Medulla oblongata (tissue), 1 donor: ENCODE data around the gene GOLGA6L25.
"Not testable (repeated sequence)": the region's sequence is repeated elsewhere in the genome, so short reads cannot be mapped to it uniquely, and the experiment has no call there.

Source experiments
- DNase-seq: peaks from one replicate; pipeline ENCODE4 v3.0.0-alpha.2; 2015; ENCODE audit errors: extremely low spot score

GOLGA6L25 gene, protein sequence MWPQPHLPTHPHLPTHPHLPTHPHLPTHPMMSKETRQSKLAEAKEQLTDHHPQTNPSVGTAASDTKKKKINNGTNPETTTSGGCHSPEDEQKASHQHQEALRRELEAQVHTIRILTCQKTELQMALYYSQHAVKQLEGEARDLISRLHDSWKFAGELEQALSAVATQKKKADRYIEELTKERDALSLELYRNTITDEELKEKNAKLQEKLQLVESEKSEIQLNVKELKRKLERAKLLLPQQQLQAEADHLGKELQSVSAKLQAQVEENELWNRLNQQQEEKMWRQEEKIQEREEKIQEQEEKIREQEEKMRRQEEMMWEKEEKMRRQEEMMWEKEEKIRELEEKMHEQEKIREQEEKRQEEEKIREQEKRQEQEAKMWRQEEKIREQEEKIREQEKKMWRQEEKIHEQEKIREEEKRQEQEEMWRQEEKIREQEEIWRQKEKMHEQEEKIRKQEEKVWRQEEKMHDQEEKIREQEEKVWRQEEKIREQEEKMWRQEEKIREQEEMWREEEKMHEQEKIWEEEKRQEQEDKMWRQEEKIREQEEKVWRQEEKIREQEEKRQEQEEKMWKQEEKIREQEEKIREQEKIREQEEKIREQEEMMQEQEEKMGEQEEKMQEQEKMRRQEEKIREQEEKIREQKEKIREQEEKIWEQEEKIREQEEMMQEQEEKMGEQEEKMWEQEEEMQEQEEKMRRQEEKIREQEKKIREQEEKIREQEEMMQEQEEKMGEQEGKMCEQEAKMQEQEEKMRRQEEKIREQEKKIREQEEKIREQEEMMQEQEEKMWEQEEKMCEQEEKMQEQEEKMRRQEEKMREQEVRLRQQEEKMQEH

DNA sequence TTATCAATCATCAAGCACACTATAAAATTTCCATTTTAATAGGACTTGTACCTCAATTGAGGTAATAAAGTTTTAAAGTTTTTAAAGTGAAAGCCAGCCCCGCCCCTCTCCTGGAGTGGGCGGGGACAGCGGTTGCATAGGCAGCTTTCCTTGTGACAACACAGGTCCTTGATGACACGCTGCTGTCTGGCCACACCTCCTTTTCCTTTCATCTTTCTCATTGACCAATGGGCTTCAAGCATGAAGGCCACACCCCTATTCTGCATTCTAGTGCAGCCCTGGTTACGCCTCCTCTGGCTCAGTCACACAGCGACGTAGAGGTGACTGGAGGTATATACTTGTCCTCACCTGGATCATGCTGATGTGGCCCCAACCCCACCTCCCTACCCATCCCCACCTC is at the start of gene GOLGA6L25:
Gene GOLGA6L25 (plus strand): TSS at position 301 of the 400 bp plus-strand sequence. CDS start 61 bp downstream, at position 362.
- not testable (repeated sequence) for DNase-seq

DNA sequence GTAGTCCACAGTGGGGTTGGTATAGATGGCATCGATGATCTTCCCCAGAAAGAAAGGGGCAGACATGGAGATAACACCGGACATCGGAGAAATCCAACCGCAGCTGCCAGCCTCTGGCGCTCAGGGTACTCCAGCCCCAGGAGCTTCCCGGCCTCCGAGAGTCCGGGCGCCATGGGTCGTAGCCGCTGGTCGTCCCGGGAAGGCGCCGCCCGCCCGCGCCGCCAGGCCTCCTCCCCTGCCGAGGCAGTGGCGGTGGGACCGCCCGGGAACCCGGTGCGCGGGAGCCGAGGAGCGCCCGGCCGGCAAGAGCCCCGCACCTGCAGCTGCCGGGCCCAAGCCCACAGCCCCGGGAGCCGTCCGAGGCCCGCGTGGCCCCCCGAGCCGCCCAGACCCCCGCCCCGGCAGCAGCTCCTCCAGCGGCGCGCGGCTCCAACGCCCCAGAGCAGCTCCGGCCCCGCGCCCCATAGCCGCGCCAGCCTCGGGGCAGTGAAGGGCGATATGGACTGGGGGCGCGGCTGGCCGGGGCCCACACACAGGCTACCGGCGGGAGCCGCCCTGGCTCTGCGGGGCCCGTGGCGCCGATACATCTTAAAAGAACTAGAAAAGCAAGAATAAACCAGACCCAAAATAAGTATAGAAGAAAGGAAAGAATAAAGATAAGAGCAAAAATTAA is 45.0 kb upstream of the GOLGA6L25 start:
- not testable (repeated sequence) for DNase-seq

DNA sequence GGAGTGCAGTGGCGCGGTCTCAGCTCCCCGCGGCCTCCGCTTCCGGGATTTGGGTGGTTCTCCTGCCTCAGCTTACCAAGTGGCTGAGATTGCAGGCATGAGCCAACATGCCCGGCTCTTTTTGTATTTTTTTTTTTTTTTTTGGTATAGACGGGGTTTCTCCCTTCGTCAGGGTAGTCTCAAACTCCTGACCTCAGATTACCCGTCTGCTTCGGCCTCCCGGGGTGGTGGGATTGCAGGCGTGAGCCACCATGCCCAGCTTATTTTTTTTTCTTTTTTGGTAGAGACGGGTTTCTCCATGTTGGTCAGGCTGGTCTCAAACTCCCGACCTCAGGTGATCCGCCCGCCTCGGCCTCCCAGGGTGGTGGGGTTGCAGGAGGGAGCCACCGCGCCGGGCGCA is 39.2 kb upstream of the GOLGA6L25 start:
- not testable (repeated sequence) for DNase-seq

DNA sequence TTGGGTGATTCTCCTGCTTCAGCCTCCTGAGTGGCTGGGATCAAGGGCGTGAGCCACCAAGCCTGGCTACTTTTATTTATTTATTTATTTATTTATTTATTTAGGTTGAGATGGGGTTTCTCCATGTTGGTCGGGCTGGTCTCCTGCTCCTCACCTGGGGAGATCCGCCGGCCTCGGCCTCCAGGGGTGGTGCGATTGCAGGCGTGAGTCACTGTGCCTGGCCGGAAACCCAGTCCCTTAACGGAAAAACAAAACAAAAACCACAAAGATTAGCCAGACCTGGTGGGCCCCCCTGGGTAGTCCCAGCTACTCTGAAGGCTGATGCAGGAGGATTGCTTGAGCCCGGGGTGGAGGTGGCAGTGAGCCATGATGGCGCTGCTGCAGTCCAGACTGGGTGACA is 38.2 kb upstream of the GOLGA6L25 start:
- not testable (repeated sequence) for DNase-seq

DNA sequence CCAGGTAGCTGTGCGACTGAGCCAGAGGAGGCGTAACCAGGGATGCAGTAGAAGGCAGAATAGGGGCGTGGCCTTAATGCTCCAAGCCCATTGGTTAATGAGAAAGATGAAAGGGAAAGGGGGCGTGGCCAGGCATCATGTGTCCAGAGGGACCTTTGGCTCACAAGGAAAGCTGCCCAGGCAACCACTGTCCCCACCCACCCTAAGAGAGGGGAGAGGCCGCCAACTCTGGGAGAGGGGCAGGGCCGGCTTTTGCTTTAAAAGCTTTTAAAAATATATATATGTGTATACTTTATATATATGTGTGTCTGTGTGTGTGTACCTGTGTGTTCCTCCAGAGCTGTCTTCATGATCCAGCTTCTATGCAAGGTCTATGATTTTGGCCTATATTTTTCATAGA is 20.4 kb upstream of the GOLGA6L25 start, which contains the start of gene GOLGA8G:
Gene GOLGA8G (minus strand): TSS at position 18 of the 400 bp plus-strand sequence. CDS start 62 bp downstream, outside the sequence.
- not testable (repeated sequence) for DNase-seq

DNA sequence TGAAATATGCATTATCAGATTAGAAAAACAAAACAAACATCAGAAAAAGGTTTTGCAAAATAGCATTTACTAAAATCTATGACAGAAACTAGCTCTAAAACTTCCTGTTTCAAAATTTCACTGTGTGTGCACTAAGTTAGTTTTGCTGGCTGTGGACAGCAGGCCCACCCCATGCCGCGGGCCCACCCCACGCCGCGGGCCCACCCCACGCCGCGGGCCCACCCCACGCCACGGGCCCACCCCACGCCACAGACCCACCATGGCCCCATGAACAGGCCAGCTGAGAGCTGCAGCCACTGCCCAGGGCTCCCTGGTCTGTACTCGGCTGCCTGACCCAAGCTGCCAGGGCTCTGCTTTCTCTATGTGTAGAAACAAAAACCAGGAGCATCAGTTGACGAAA is 20.0 kb downstream of the GOLGA6L25 start:
- DNase-seq = not testable (repeated sequence)

DNA sequence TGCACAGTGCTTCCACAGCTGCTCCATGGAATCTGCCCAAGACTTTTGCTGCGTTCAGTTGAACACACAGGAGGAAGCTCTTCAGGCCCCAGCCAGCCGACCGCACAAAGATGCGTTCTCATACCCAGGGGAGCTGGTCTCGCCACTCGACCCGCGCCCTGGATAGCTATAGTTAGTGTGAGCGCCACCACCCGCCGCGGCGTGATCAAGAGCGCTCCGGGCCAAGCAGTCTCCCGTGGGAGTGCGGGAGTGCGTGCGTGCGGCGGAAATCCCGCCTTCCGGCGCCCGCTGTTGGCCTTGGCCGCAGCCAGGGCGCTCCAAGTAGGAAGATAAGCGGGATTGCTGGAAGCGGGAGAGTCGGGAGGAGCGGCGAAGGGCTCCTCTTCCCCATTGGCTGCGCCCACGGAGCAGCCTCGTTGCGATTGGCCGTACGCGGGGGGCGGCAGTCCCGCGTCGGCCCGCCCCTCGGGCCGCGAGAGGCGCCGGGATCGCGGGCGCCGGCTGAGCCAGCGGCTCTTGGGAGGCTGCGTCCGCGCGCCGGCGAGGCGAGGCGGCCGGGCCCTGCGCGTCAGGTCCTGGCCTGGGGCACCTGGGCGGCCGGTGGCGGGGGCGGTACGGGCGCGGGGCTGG is 35.7 kb downstream of the GOLGA6L25 start:
- DNase-seq = not testable (repeated sequence)

DNA sequence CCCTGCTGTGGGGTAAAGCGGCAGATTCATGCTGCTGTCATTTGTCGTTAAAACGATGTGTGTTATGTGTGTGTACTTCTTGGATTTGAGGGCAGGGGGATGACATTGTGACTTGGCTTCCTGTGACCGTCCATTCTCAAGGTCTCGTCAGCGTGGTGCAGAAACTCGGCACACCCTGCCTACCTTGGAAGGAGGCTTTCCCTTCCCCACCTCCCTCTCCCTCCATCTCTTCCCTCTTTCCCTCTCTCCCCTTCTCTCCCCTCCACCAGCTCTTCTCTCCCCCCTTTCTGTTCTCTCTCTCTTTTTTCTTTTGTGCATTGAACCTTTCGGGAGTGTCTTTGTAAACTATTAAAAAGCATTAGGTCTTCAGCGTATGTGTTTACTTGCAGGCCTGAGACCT is 36.4 kb downstream of the GOLGA6L25 start:
- not testable (repeated sequence) for DNase-seq

DNA sequence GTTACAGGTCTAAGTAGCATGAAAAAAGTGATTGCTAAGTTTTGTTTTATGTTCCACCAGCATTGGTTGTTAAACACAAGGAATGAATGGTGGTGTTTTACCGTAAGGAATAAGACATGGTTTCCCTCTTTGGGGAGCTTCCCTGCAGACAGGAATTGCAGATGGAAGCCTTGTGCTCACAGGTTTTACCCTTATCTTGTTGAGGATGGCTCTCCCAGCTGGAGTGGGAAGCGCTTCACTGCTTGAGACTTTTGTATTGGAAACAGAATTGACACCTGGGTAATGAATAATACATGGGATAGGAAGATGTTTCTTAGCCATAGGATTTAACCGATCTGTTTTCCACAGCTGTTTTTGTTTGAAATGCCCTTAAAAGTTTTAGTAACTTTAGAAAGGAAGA is 39.0 kb downstream of the GOLGA6L25 start:
- not testable (repeated sequence) for DNase-seq

DNA sequence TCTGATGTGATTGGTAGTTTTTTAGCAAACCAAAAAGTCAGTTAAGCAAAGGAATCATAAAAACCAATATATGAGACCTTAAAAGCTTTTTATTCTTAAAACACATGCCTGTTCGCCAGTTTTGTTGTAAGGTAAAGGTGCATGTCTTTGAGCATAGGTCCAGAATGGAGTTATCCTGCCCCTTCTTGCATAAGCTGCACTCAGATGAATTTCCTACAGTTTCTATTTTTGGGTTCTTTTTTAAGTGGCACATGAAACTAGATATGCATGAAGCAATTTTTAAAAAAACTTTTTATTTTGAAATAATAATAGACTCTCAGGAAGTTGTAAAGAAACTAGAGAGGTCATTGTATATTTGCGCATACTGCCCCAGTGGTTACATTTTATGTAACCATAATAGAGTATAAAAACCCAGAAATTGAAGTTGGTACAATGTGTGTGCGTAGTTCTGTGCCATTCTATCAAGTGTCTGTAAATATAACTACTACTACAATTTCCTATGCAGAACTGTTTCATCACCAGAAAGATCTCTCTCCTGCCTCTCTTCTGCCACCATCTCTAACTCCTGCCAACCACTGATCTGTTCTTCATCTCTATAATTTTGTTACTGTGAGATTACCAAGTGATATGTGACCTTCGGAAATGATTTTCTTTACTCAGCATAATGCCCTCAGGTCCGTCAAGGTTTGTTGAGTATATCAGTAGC is 40.2 kb downstream of the GOLGA6L25 start:
- DNase-seq = not testable (repeated sequence)

DNA sequence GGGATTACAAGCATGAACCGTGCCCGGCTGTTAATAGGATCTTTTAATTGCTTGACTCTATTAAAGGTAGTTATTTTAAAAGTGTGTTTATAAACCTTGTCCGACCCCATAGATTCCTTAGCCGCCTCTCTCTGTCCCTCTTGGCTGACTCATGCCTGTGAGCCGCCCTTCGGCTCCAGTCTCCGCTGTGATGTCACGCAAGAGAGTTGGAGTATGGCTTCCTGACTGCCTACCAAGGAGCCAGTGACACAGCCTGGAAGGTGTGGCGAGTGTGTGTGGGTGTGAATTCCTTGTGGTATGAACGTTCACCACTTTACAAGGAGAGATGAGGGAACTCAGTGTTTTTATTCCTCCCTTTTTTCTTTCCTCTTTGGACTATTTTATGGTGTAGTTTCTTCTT is 44.1 kb downstream of the GOLGA6L25 start:
- DNase-seq = not testable (repeated sequence)

DNA sequence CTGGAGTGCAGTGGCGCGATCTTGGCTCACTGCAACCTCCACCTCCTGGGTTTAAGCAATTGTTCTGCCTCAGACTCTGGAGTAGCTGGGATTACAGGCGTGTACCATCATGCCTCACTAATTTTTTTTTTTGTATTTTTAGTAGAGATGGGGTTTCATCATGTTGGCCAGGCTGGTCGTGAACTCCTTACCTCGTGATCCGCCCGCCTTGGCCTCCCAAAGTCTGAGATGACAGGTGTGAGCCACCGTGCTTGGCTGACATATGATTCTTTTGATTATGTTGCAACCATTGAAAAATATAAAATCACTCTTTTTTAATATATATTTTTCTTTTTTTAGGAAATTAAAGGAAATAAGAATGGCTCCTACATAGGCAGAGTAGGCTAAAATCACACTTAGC is 44.8 kb downstream of the GOLGA6L25 start:
- not testable (repeated sequence) for DNase-seq

DNA sequence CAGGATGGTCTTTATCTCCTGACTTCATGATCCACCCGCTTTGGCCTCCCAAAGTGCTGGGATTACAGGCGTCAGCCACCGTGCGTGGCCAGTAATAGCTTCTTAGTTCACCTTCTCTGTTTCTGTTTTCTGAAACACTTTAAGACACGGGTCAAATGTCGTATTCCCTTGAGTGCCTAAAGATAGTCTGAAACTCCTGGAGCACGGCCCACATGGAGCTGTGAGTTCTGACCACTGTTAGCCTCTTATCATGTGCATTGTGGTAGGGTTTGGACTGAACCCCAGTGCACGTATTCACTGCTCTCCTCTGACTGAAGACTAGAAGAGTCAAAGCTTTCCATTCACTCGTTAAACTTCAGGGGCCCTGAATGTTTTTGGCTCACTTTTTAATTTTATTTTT is 48.8 kb downstream of the GOLGA6L25 start:
- not testable (repeated sequence) for DNase-seq
